Fibroblast of lung (primary cell): ENCODE measurements around the gene PNPO. TPM values are rescaled to one million over a fixed set of nuclear protein-coding genes. Genes with fewer than 3 reads are reported as not detected.
A peak's percentile ranks its signal among the peaks of the same experiment; 100 is the strongest.

Experiments
- DNase-seq, 2 donors: peaks; one replicate each; pipeline versions ENCODE4 v3.0.0 to v3.0.0-alpha.2; 2010; ENCODE audit warnings: low read depth in 2 of 2
- H2AFZ ChIP-seq: 2 replicates; pipeline ENCODE4 v1.5.1; 2012; ENCODE audit warnings: low read length, control low read depth, inconsistent platforms
- H3K27ac ChIP-seq: 2 replicates; pipeline ENCODE4 v1.5.1; 2011; ENCODE audit warnings: low read length, control low read depth; ENCODE audit not compliant: insufficient read depth
- H3K27me3 ChIP-seq: 2 replicates; pipeline ENCODE4 v1.5.1; 2011; ENCODE audit warnings: mild to moderate bottlenecking, low read length; ENCODE audit not compliant: control insufficient read depth, insufficient read depth
- H3K36me3 ChIP-seq: 2 replicates; pipeline ENCODE4 v1.5.1; 2011; ENCODE audit warnings: low read length; ENCODE audit not compliant: control insufficient read depth, insufficient read depth
- H3K4me1 ChIP-seq: 2 replicates; pipeline ENCODE4 v1.5.1; 2011; ENCODE audit warnings: low read length; ENCODE audit not compliant: control insufficient read depth, insufficient read depth; ENCODE audit errors: extremely low read depth
- H3K4me2 ChIP-seq: 2 replicates; pipeline ENCODE4 v1.5.1; 2011; ENCODE audit warnings: low read length, control low read depth; ENCODE audit not compliant: insufficient read depth; ENCODE audit errors: extremely low read depth
- H3K4me3 ChIP-seq, 4 experiments: fragments of 200-600 bp in 1 of 4; sonication (generic) in 1 of 4; replicated peaks in 1 of 4; 2 replicates each; pipeline ENCODE4 v1.5.1; 2011 to 2016; ENCODE audit warnings: low read length in 4 of 4, low read depth in 3 of 4, mild to moderate bottlenecking in 3 of 4, control low read depth in 2 of 4, inconsistent platforms in 1 of 4, mixed read lengths in 1 of 4; ENCODE audit not compliant: insufficient read depth in 1 of 4; ENCODE audit errors: control extremely low read depth in 1 of 4
- H3K79me2 ChIP-seq: 2 replicates; pipeline ENCODE4 v1.5.1; 2012; ENCODE audit warnings: mild to moderate bottlenecking, low read length, inconsistent platforms; ENCODE audit not compliant: control insufficient read depth, insufficient read depth
- H3K9ac ChIP-seq: 2 replicates; pipeline ENCODE4 v1.5.1; 2011; ENCODE audit warnings: mild to moderate bottlenecking, low read length, control low read depth; ENCODE audit not compliant: insufficient read depth
- H3K9me3 ChIP-seq: 2 replicates; pipeline ENCODE4 v1.5.1; 2012; ENCODE audit warnings: low read depth, low read length; ENCODE audit not compliant: control insufficient read depth, insufficient read depth
- H4K20me1 ChIP-seq: 2 replicates; pipeline ENCODE4 v1.5.1; 2011; ENCODE audit warnings: low read length; ENCODE audit not compliant: control insufficient read depth, insufficient read depth; ENCODE audit errors: extremely low read depth
- EZH2 ChIP-seq: IDR thresholded peaks from 2 replicates; pipeline ENCODE4 v1.5.1; 2012; ENCODE audit warnings: low read length, control low read depth, mild to moderate bottlenecking; ENCODE audit errors: missing control alignments
- polyA plus RNA-seq, 2 donors: library from polyadenylated mRNA; depleted of rRNA in 1 of 2; stranded (reverse) in 1 of 2; unstranded in 1 of 2; fragments of >200 nt; gene quantifications; 2 replicates each; pipeline ENCODE4 v1.2.1, GENCODE V29; 2011 to 2012; ENCODE audit warnings: missing spikeins in 1 of 2
- total RNA-seq: library from RNA; depleted of rRNA; stranded (reverse); fragments of >200 nt; gene quantifications from 2 replicates; pipeline ENCODE4 v1.2.1, GENCODE V29; 2014
- TF ChIP-seq, protein P1 (sequence below), 2 donors: IDR thresholded peaks in 1 of 2; conservative IDR thresholded peaks in 1 of 2; 1 replicate in 1 of 2; 2 replicates in 1 of 2; pipeline ENCODE4 v1.5.1; 2011 to 2012; ENCODE audit warnings: low read length in 2 of 2, control low read depth in 1 of 2, inconsistent platforms in 1 of 2, low read depth in 1 of 2, mild to moderate bottlenecking in 1 of 2

Gene PNPO
- total and polyA plus RNA-seq, 2 donors (not counting 1 experiment from before 2014, with no cell fraction given), result 25.7 to 26.6 TPM

DNA sequence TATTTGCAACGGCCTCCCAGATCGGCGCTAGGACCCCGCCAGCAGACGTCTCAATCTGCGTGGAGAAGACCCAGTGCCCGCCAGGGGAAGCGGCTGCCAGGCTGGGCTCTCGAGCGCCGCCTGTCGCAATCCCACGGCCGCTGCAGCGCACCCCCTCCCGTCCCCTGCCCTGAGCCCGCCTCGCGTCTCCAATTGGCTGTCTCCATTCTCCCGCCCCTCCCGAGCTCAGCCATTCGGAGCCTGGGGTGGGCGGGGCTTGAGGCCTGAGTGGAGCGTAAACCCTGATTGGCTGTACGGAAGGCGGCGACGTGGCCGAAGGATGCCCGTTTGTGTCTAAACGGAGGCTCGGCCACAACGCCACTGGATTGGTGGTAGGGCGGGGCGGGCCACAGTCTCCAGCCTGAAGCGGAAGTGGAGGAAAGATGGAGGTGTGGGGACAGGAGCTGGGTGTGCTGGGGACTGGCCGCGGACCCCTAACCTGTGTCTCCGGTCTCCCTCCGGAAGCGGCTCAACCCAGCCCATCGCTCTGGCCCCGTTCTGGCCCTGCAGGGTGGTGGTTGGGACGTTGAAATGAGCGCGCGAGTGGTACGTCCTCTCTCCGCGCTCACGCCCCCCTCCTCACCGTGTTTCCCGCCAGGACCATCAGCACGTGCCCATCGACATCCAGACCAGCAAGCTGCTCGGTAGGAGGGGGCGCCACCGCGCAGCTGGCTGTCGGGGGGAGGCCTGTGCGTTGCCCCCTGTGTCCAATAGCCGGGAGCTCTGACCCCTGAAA is 29.5 kb downstream of the PNPO start, which contains the start of gene CDK5RAP3:
Gene CDK5RAP3 (plus strand): TSS at position 389 of the 775 bp plus-strand sequence. CDS start 34 bp downstream, at position 423.
- Histone ChIP-seq H4K20me1 (no peaks in the 10 kb centered on the region), H3K9me3 (no peaks in the 10 kb centered on the region), H3K4me3 (peak within 1 kb of the TSS; percentile 56 to 92 (median 86)), H3K4me1 (peaks cover 12% of the 10 kb centered on the region), H3K79me2 (peaks cover 13% of the 10 kb centered on the region), H3K4me2 (peak within 1 kb of the TSS; percentile 96), H3K9ac (peak within 1 kb of the TSS; percentile 75), H3K27me3 (no peaks in the 10 kb centered on the region), H3K36me3 (peaks cover 11% of the 10 kb centered on the region), H3K27ac (peak within 1 kb of the TSS; percentile 91), H2AFZ (peak within 1 kb of the TSS; percentile 98)
- no peak for TF ChIP-seq EZH2
- TF ChIP-seq, protein P1, sequence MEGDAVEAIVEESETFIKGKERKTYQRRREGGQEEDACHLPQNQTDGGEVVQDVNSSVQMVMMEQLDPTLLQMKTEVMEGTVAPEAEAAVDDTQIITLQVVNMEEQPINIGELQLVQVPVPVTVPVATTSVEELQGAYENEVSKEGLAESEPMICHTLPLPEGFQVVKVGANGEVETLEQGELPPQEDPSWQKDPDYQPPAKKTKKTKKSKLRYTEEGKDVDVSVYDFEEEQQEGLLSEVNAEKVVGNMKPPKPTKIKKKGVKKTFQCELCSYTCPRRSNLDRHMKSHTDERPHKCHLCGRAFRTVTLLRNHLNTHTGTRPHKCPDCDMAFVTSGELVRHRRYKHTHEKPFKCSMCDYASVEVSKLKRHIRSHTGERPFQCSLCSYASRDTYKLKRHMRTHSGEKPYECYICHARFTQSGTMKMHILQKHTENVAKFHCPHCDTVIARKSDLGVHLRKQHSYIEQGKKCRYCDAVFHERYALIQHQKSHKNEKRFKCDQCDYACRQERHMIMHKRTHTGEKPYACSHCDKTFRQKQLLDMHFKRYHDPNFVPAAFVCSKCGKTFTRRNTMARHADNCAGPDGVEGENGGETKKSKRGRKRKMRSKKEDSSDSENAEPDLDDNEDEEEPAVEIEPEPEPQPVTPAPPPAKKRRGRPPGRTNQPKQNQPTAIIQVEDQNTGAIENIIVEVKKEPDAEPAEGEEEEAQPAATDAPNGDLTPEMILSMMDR (conservative IDR thresholded peaks at IDR 0.05 in 1 of 2, IDR thresholded peaks at IDR 0.05 in 1 of 2; ENCODE audit: low read depth in 1 of 2, low read length in 2 of 2), result peak; percentile 76 to 77
- DNase-seq, result peak; percentile 98 to 99

DNA sequence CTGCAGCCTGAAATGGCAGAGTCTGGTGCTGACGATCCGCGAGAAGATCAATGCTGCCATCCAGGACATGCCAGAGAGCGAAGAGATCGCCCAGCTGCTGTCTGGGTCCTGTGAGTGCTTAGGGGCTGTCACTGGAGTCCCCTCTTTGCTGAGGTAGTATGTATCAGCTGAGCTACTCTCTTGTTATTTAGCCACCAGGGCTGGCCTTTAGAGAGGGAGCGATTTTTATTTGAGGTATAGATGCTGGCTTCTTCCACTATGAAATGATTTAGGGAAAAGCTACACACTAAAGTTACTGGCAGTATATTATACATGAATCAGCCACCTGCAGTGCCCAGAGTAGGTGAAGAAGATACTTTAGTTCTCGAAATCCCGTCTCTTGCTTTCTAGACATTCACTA is 32.2 kb downstream of the PNPO start:
- Histone ChIP-seq H3K36me3 (peaks cover 15% of the 10 kb centered on the region), H3K27me3 (no peaks in the 10 kb centered on the region), H4K20me1 (no peaks in the 10 kb centered on the region), H3K79me2 (peaks cover 13% of the 10 kb centered on the region), H3K27ac (no peak overlapping the region), H3K9ac (no peak overlapping the region), H3K4me2 (no peak overlapping the region), H2AFZ (no peak overlapping the region), H3K9me3 (no peaks in the 10 kb centered on the region), H3K4me3 (no peak overlapping the region), H3K4me1 (peaks cover 6% of the 10 kb centered on the region)
- no peak for DNase-seq
- TF ChIP-seq EZH2, result no peak
- TF ChIP-seq, protein P1 (conservative IDR thresholded peaks at IDR 0.05 in 1 of 2, IDR thresholded peaks at IDR 0.05 in 1 of 2; ENCODE audit: low read depth in 1 of 2, low read length in 2 of 2), result no peak

DNA sequence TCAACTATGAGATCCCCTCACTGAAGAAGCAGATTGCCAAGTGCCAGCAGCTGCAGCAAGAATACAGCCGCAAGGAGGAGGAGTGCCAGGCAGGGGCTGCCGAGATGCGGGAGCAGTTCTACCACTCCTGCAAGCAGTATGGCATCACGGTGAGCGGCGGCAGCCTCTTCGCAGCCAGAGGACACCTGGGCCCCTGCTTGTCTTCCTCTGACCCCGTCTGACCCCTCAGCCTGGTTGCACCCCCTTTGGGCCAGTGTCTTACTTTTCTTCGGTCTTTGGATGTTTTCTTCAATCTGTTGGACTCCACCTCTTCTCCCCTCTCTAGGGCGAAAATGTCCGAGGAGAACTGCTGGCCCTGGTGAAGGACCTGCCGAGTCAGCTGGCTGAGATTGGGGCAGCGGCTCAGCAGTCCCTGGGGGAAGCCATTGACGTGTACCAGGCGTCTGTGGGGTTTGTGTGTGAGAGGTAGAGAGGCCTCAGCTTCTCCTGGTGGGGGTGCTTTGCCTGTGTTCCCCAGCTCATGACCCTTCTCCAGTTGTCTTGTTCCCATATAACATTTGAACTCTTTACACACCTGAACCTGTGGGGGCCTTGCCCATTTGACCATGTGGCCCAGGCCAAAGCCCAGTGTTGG is 33.9 kb downstream of the PNPO start:
- Histone ChIP-seq H3K9me3 (no peaks in the 10 kb centered on the region), H3K4me1 (peaks cover 6% of the 10 kb centered on the region), H3K4me3 (no peak overlapping the region), H3K9ac (no peak overlapping the region), H2AFZ (no peak overlapping the region), H3K36me3 (peaks cover 21% of the 10 kb centered on the region), H3K79me2 (peaks cover 13% of the 10 kb centered on the region), H4K20me1 (no peaks in the 10 kb centered on the region), H3K27ac (no peak overlapping the region), H3K27me3 (no peaks in the 10 kb centered on the region), H3K4me2 (no peak overlapping the region)
- DNase-seq, result no peak
- TF ChIP-seq, protein P1 (conservative IDR thresholded peaks at IDR 0.05 in 1 of 2, IDR thresholded peaks at IDR 0.05 in 1 of 2; ENCODE audit: low read depth in 1 of 2, low read length in 2 of 2), result no peak
- no peak for TF ChIP-seq EZH2
